Uterus (tissue), 2 donors: Measurements from ENCODE around the gene ST3GAL6.

Experiments
- POLR2A ChIP-seq, 2 donors: fragments of 450-650 bp; IDR thresholded peaks; one replicate each; pipeline ENCODE4 v1.6.1; 2016; ENCODE audit warnings: antibody characterized with exemption in 2 of 2, mild to moderate bottlenecking in 1 of 2, moderate library complexity in 1 of 2
- TF ChIP-seq, protein P1 (sequence below), 4 experiments: fragments of 200-600 bp in 2 of 4; fragments of 450-650 bp in 2 of 4; sonication (generic) in 2 of 4; IDR thresholded peaks; one replicate each; pipeline ENCODE4 v1.5.1; 2016 to 2019; ENCODE audit warnings: antibody characterized with exemption in 4 of 4, mild to moderate bottlenecking in 2 of 4, moderate library complexity in 1 of 4

GRCh38 chr3:98807011-98807410 lies 43.9 kb downstream of the ST3GAL6 start:
- TF ChIP-seq, protein P1, sequence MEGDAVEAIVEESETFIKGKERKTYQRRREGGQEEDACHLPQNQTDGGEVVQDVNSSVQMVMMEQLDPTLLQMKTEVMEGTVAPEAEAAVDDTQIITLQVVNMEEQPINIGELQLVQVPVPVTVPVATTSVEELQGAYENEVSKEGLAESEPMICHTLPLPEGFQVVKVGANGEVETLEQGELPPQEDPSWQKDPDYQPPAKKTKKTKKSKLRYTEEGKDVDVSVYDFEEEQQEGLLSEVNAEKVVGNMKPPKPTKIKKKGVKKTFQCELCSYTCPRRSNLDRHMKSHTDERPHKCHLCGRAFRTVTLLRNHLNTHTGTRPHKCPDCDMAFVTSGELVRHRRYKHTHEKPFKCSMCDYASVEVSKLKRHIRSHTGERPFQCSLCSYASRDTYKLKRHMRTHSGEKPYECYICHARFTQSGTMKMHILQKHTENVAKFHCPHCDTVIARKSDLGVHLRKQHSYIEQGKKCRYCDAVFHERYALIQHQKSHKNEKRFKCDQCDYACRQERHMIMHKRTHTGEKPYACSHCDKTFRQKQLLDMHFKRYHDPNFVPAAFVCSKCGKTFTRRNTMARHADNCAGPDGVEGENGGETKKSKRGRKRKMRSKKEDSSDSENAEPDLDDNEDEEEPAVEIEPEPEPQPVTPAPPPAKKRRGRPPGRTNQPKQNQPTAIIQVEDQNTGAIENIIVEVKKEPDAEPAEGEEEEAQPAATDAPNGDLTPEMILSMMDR (IDR thresholded peaks at IDR 0.05): no peak
- TF ChIP-seq POLR2A (IDR thresholded peaks at IDR 0.05): no peak
